Measurements from ENCODE around the gene NOLC1. TPM values are rescaled to one million over a fixed set of nuclear protein-coding genes. Genes with fewer than 3 reads are reported as not detected.

Gene NOLC1
- total RNA-seq, 4 donors from 2014 or later: 28.7 to 83.8 (median 48.5) TPM

DNA sequence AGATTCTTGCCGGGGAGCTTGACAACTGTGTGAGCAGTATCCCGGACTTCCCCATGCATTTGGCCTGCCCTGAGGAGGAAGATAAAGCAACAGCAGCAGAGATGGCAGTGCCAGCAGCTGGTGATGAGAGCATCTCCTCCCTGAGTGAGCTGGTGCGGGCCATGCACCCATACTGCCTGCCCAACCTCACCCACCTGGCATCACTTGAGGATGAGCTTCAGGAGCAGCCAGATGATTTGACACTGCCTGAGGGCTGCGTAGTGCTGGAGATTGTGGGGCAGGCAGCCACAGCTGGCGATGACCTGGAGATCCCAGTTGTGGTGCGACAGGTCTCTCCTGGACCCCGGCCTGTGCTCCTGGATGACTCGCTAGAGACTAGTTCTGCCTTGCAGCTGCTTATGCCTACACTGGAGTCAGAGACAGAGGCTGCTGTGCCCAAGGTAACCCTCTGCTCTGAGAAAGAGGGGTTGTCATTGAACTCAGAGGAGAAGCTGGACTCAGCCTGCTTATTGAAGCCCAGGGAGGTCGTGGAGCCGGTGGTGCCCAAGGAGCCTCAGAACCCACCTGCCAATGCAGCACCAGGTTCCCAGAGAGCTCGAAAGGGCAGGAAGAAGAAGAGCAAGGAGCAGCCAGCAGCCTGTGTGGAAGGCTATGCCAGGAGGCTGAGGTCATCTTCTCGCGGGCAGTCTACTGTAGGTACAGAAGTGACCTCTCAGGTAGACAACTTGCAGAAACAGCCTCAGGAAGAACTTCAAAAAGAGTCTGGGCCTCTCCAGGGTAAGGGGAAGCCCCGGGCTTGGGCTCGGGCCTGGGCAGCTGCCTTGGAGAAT lies 12.7 kb upstream of the NOLC1 start:
- TF ChIP-seq POLR2A (IDR thresholded peaks at IDR 0.05; ENCODE audit: low read depth) (no peak), EP300 (IDR thresholded peaks at IDR 0.05) (no peak), POLR2AphosphoS5 (IDR thresholded peaks at IDR 0.05) (no peak)
- TF ChIP-seq, protein P1, sequence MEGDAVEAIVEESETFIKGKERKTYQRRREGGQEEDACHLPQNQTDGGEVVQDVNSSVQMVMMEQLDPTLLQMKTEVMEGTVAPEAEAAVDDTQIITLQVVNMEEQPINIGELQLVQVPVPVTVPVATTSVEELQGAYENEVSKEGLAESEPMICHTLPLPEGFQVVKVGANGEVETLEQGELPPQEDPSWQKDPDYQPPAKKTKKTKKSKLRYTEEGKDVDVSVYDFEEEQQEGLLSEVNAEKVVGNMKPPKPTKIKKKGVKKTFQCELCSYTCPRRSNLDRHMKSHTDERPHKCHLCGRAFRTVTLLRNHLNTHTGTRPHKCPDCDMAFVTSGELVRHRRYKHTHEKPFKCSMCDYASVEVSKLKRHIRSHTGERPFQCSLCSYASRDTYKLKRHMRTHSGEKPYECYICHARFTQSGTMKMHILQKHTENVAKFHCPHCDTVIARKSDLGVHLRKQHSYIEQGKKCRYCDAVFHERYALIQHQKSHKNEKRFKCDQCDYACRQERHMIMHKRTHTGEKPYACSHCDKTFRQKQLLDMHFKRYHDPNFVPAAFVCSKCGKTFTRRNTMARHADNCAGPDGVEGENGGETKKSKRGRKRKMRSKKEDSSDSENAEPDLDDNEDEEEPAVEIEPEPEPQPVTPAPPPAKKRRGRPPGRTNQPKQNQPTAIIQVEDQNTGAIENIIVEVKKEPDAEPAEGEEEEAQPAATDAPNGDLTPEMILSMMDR (IDR thresholded peaks at IDR 0.05): no peak
- no peak overlapping the region for H3K4me3 ChIP-seq
- intact Hi-C loops (cut with DNase I): no loop called here
- no peaks in the 10 kb centered on the region for H3K27me3 ChIP-seq
- H3K9me3 ChIP-seq: no peaks in the 10 kb centered on the region
- 94% methylated on average over 11 of the region's 15 CpGs for WGBS
- DNase-seq (ENCODE audit: extremely low spot score): no peak
- H3K36me3 ChIP-seq: peaks cover 50 to 71% (median 68%) of the 10 kb centered on the region in 4 donors
- H3K4me1 ChIP-seq: peaks cover 14 to 28% (median 27%) of the 10 kb centered on the region in 4 donors
- no peak overlapping the region for H3K27ac ChIP-seq (replicated peaks in 1 of 4)

DNA sequence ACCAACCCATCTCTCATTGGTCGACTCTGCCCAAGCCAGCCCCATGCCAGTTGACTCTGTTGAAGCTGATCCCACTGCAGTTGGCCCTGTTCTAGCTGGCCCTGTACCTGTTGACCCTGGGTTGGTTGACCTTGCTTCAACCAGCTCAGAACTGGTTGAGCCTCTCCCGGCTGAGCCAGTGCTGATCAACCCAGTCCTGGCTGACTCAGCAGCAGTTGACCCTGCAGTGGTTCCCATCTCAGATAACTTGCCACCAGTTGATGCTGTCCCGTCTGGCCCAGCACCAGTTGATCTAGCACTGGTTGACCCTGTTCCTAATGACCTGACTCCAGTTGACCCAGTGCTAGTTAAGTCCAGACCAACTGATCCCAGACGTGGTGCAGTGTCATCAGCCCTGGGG lies 12.0 kb upstream of the NOLC1 start:
- WGBS: 88% methylated on average over 4 of the region's 4 CpGs
- DNase-seq (ENCODE audit: extremely low spot score): no peak
- TF ChIP-seq EP300 (IDR thresholded peaks at IDR 0.05) (no peak), POLR2A (IDR thresholded peaks at IDR 0.05; ENCODE audit: low read depth) (no peak), POLR2AphosphoS5 (IDR thresholded peaks at IDR 0.05) (no peak)
- TF ChIP-seq, protein P1 (IDR thresholded peaks at IDR 0.05): no peak
- intact Hi-C loops (cut with DNase I): no loop called here
- no peaks in the 10 kb centered on the region for H3K9me3 ChIP-seq
- H3K27ac ChIP-seq (replicated peaks in 1 of 4): no peak overlapping the region
- H3K36me3 ChIP-seq: peaks cover 55 to 79% (median 75%) of the 10 kb centered on the region in 4 donors
- no peaks in the 10 kb centered on the region for H3K27me3 ChIP-seq
- peaks cover 7 to 21% (median 19%) of the 10 kb centered on the region in 4 donors for H3K4me1 ChIP-seq
- no peak overlapping the region for H3K4me3 ChIP-seq

DNA sequence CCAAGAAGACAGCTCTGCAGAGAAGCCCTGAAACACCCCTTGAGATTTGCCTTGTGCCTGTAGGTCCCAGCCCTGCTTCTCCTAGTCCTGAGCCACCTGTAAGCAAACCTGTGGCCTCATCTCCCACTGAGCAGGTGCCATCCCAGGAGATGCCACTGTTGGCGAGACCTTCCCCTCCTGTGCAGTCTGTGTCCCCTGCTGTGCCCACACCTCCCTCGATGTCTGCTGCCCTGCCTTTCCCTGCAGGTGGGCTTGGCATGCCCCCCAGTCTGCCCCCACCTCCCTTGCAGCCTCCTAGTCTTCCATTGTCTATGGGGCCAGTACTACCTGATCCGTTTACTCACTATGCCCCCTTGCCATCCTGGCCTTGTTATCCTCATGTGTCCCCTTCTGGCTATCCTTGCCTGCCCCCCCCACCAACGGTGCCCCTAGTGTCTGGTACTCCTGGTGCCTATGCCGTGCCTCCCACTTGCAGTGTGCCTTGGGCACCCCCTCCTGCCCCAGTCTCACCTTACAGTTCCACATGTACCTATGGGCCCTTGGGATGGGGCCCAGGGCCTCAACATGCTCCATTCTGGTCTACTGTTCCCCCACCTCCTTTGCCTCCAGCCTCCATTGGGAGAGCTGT lies 11.2 kb upstream of the NOLC1 start:
- H3K4me3 ChIP-seq: no peak overlapping the region
- H3K36me3 ChIP-seq: peaks cover 55 to 87% (median 79%) of the 10 kb centered on the region in 4 donors
- no peaks in the 10 kb centered on the region for H3K27me3 ChIP-seq
- no peak for TF ChIP-seq POLR2AphosphoS5 (IDR thresholded peaks at IDR 0.05)
- no peak for TF ChIP-seq POLR2A (IDR thresholded peaks at IDR 0.05; ENCODE audit: low read depth)
- TF ChIP-seq, protein P1 (IDR thresholded peaks at IDR 0.05): no peak
- TF ChIP-seq EP300 (IDR thresholded peaks at IDR 0.05): no peak
- intact Hi-C loops (cut with DNase I): no loop called here
- H3K4me1 ChIP-seq: peaks cover 7 to 13% (median 11%) of the 10 kb centered on the region in 4 donors
- DNase-seq (ENCODE audit: extremely low spot score): no peak
- H3K9me3 ChIP-seq: no peaks in the 10 kb centered on the region
- WGBS: 86% methylated on average over 5 of the region's 5 CpGs
- no peak overlapping the region for H3K27ac ChIP-seq (replicated peaks in 1 of 4)

DNA sequence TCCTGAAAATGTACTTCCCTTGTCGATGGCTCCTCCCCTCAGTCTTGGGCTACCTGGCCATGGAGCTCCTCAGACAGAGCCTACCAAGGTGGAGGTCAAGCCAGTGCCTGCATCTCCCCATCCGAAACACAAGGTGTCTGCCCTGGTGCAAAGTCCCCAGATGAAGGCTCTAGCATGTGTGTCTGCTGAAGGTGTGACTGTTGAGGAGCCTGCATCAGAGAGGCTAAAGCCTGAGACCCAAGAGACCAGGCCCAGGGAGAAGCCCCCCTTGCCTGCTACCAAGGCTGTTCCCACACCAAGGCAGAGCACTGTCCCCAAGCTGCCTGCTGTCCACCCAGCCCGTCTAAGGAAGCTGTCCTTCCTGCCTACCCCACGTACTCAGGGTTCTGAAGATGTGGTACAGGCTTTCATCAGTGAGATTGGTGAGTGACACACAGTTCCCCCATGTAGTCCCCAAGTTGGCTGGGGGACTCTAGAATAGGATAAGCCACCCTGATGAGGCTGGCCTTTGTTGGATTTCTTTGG lies 10.5 kb upstream of the NOLC1 start:
- H3K4me1 ChIP-seq: peaks cover 3 to 6% (median 5%) of the 10 kb centered on the region in 4 donors
- H3K27ac ChIP-seq (replicated peaks in 1 of 4): no peak overlapping the region
- WGBS: 88% methylated on average over 2 of the region's 4 CpGs
- H3K27me3 ChIP-seq: no peaks in the 10 kb centered on the region
- no peak overlapping the region for H3K4me3 ChIP-seq
- intact Hi-C loops (cut with DNase I): no loop called here
- peaks cover 57 to 93% (median 84%) of the 10 kb centered on the region in 4 donors for H3K36me3 ChIP-seq
- DNase-seq (ENCODE audit: extremely low spot score): no peak
- H3K9me3 ChIP-seq: no peaks in the 10 kb centered on the region
- TF ChIP-seq POLR2AphosphoS5 (IDR thresholded peaks at IDR 0.05) (no peak), EP300 (IDR thresholded peaks at IDR 0.05) (no peak), POLR2A (IDR thresholded peaks at IDR 0.05; ENCODE audit: low read depth) (no peak)
- TF ChIP-seq, protein P1 (IDR thresholded peaks at IDR 0.05): no peak
